Left renal pelvis (tissue), 4 donors: ENCODE data around the gene HECW1. TPM values are rescaled to one million over a fixed set of nuclear protein-coding genes. Genes with fewer than 3 reads are reported as not detected.

Source experiments
- DNase-seq, 4 donors: peaks; one replicate each; pipeline ENCODE4 v3.0.0-alpha.2; 2013; ENCODE audit warnings: low read depth in 4 of 4, low spot score in 3 of 4
- polyA plus RNA-seq, 4 donors: library from polyadenylated mRNA; unstranded; fragments of 120-200 nt; gene quantifications; one replicate each; pipeline ENCODE4 v1.2.1, GENCODE V29; 2013; ENCODE audit not compliant: insufficient read length in 4 of 4

The HECW1 gene
- polyA plus RNA-seq, 4 donors: 0.33 to 10.1 (median 5.8) TPM

DNA sequence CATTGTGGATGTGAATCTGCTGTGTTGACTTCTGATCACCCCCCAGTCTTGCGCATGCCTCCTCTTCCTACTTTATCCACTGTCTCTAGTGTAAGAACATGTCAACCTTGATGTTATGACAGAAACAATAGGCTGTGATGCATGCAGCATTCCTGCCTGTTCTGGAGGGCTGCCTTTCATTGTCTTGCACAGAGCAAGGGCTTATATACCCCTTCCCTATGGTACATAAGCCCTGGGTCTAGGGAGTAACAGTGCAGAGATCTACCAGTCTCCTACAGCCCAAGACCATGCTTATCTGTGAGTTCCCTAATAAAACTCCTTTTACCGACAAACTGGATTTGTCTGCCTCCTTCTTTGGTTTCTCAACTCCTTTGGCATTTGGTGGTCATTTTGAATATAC, 293.5 kb downstream of the HECW1 start:
- no peak for DNase-seq

DNA sequence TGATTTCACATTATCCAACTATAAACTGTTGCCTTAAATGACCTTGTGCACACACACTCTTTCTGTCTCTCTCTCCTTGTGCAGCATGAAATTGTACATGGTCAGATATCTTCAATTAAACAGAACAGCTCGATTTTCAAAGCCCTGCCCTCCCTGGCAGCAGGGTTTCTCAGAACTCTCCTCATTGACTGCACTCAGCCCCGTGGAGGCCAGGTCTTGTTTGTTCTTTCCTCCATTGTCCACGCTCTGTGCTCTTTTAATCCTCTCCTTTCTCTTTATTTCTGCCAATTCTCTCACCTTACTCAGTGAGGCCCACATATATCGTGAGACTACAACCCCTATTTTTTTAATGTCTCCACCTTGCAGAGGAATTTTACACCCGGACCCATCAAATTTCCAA, 294.5 kb downstream of the HECW1 start:
- no peak for DNase-seq

DNA sequence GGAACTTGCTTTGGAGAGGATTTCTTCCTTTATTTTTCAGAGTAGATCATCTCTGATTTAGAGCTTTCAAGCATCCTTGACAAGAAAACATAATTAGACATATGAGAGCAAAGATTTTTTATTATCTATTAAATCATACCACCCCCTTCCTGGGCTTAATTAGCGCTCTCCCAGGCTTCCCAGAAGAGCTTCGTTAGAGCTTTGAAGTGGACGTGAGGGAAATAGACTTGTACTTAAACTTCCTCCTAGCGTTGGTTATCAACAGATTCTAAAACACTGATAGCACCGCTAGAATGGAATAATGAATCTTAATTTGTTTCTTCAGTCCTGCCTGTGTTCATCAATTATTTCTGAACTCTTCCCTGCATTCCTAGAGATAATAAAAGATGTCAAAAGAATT, 296.5 kb downstream of the HECW1 start:
- DNase-seq: no peak

DNA sequence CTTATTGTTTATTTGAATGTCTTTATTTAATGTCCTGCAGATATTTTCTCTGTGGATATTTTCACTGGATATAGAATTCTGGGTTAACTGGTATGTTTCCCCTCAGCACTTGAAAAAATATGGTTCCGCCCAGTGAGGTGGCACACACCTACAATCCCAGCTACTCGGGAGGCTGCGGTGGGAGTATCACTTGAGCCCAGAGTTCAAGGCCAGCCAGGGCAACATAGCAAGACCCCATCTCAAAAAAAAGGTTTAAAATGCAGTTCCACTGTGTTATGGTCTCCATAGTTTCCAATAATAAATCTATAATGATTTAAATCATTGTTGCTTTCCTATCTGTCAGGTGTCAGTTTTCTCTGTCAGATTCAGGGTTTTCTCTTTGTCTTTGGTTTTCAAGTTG, 305.0 kb downstream of the HECW1 start:
- DNase-seq: no peak

GRCh38 chr7:43430411-43430810, 318.0 kb downstream of the HECW1 start:
- no peak for DNase-seq

- DNase-seq: no peak
Measured at GRCh38 chr7:43431020-43431595, 318.7 kb downstream of the HECW1 start.

DNA sequence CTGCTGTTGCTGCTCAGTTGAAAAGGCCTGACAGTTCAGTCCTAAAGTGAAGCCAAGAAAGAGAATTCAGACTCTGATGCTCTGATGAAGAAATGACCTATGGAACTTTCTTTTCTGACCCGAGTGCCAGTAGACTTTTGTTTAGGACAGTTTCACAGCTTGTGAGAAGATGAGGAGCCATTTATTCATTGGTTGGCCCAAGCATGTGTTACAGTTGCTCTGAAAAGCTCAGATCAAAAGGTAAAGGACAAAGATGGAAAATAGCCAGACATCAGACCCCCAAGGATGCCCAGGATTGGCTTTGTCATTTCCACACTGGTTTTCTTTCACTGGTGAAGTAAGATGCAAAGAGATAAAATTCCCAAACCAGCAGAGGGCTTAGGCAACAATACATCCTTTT, 321.2 kb downstream of the HECW1 start:
- no peak for DNase-seq

DNA sequence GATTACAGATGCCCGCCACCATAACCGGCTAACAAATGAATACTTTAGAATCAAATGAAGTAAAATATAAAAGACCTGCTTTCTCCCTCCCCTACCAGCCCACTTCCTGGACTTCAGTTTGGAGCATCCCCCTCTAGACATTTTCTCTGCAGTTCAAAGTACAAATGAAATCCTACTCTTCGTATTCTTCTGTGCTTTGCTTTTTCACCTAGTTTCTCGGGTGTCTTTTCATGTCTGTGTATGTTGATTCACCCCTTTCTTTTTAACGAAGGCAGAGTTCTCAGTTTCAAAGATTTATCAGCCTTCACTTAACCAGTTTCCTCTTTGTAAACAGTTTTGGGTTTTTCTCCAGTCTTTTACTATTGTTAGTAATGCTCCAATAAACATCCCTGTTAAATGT, 324.6 kb downstream of the HECW1 start:
- DNase-seq: no peak

- DNase-seq: no peak
Measured at GRCh38 chr7:43438897-43439479, 326.5 kb downstream of the HECW1 start.

GRCh38 chr7:43439631-43440401, 327.4 kb downstream of the HECW1 start:
- no peak for DNase-seq

DNA sequence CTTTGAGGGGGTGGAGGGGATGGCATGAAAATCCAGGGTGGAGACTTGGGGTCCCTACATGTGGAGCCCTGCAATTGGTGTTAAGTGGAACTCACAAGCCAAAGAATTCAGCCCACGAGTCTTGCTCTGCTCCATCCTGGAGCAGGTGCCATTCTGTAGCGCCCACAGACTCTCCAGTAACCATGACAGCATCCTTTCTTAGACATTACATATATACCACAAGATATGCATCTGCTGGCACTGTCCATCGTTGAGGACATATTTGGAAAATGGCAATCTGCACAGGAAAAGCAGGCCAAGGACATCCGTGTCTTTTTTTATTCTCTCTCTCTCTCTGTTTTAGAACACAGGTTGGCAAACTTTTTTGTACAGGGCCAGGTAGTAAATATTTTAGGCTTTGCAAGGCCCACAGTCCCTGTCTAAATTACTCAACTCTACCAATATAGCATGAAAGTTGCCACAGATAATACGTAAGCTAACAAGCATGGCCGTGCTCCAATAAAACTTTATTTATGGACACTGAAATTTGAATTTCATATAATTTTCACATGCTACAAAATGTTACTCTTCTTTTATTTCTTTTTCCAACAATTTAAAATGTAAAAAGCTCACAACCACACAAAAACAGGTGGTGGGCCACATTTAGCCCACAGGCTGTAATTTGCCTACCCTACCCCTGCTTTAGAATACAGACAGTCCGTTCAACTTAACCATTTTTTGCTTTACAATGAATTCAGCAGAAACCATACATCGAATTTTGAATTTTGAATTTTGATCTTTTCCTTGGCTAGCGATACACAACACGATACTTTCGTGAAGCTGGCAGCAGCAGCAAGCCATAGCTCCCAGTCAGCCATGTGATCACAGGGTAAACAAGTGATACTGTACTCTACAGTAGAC, 329.0 kb downstream of the HECW1 start:
- DNase-seq: no peak

GRCh38 chr7:43443381-43443780, 330.9 kb downstream of the HECW1 start:
- DNase-seq: no peak

DNA sequence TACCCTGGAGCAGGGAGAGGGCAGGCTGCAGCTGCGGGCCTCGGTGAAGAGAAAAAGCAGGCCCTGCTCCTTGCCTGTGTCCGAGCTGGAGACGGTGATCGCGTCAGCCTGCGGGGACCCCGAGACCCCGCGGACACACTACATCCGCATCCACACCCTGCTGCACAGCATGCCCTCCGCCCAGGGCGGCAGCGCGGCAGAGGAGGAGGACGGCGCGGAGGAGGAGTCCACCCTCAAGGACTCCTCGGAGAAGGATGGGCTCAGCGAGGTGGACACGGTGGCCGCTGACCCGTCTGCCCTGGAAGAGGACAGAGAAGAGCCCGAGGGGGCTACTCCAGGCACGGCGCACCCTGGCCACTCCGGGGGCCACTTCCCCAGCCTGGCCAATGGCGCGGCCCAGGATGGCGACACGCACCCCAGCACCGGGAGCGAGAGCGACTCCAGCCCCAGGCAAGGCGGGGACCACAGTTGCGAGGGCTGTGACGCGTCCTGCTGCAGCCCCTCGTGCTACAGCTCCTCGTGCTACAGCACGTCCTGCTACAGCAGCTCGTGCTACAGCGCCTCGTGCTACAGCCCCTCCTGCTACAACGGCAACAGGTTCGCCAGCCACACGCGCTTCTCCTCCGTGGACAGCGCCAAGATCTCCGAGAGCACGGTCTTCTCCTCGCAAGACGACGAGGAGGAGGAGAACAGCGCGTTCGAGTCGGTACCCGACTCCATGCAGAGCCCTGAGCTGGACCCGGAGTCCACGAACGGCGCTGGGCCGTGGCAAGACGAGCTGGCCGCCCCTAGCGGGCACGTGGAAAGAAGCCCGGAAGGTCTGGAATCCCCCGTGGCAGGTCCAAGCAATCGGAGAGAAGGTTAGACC, 332.5 kb downstream of the HECW1 start:
- no peak for DNase-seq

- DNase-seq: no peak
Measured at GRCh38 chr7:43449577-43449976, 337.1 kb downstream of the HECW1 start.

- no peak for DNase-seq
Measured at GRCh38 chr7:43450894-43451293, 338.4 kb downstream of the HECW1 start.

DNA sequence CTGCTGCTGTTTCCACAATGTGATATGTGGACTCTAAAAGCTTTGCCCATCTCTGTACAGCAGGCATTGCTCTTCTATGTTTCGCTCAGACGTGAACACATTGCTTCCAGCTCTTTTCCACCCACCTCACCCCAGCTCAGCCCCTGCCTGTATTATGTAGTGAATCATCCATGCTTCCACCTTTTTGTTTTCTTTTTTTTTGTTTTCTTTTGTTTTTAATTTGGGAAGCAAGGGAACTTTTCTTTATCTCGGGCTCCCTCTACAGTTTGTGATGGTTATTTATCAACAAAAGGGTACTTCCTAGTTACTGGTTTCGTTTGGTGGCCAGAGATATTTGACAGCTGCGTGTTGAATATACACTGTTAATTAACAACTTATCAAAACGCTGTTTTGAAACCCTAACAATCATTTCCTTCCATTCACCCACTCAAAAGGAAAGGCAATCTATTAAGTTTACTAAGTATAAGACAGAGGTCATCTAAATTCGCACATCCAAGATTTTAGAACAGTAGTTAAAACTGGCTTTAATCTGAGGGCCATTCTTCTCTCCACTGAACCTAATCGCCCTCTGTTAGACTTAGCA, 342.6 kb downstream of the HECW1 start:
- DNase-seq: no peak

DNA sequence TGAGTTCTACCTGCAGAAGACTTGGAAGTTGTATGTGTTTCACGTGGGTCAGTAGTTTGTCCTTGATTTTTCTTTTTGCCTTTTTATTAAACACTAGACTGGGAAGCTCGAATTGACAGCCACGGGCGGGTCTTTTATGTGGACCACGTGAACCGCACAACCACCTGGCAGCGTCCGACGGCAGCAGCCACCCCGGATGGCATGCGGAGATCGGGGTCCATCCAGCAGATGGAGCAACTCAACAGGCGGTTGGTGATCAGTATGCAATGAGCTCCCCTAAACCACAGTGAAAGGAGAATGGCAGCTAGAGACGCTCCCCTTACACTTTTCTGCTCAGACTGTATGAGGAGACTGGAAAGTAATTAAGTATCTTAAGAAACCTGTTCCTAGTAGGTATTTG, 343.8 kb downstream of the HECW1 start:
- no peak for DNase-seq

DNA sequence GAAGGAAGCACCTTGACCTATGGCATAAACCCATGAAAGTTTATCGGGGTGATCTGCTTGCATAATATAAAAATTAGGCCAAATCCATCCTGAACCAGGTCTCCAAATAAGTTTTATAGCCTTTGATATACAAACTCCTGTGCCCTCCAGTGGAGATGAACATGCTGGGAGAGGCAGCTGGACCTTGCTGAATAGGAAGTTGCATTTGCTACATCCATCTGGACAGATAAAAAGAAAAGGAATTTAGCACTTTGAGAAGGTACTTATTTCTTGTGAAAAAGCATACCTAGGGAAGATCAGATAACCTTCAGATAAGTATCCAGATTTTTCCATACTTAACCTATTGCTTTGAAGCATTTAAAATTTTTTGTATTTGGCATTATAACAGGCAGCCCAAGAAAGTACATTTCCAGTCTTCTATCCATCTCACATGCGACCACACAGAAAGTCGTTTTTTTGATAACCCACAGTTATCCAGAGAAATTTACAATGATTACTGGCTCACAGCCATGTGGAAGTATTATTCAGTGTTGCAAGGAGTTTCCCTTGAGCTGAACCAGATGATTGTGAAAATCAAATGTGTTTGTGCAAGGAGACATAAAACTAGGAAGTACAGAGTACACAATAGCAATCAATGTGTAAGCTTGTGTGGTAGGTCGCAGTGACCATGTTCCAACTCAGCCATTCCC, 346.0 kb downstream of the HECW1 start:
- DNase-seq: no peak

- no peak for DNase-seq
Measured at GRCh38 chr7:43459019-43459337, 346.5 kb downstream of the HECW1 start.
